Measurements from ENCODE around the gene AKT1. TPM values are rescaled to one million over a fixed set of nuclear protein-coding genes. Genes with fewer than 3 reads are reported as not detected.
A peak's percentile ranks its signal among the peaks of the same experiment; 100 is the strongest.

Gene AKT1
- total RNA-seq, 1 donor from 2014 or later = 140 TPM

- peaks cover 16% of the 10 kb centered on the region for H3K4me1 Mint-ChIP-seq (ENCODE audit: low read depth)
- H3K27me3 Mint-ChIP-seq (ENCODE audit: insufficient read depth) = peaks cover 10% of the 10 kb centered on the region
- peak within 1 kb of the TSS; percentile 90 for H3K4me3 Mint-ChIP-seq
- DNase-seq (ENCODE audit: low spot score) = peak; percentile 74
- intact Hi-C loops (cut with micrococcal nuclease) = loop anchor here (1.0 kb wide), 3 partner anchors 25 to 49 kb away; no protein-coding TSS in a partner anchor
- H3K9me3 Mint-ChIP-seq = no peaks in the 10 kb centered on the region
- no peaks in the 10 kb centered on the region for H3K36me3 Mint-ChIP-seq (ENCODE audit: low read depth)
- H3K27ac Mint-ChIP-seq = peak within 1 kb of the TSS; percentile 84
Measured at GRCh38 chr14:104800771-104801519, 5.4 kb upstream of the AKT1 start, which contains the start of gene ZBTB42. ZBTB42 (plus strand) TSS chr14:104801101; CDS start chr14:104801198, 97 bp downstream.

GRCh38 chr14:104800015-104800770, 4.6 kb upstream of the AKT1 start:
- Mint-ChIP-seq H3K9me3 (no peaks in the 10 kb centered on the region), H3K27ac (peak overlapping the region; percentile 66), H3K4me1 (ENCODE audit: low read depth) (peaks cover 16% of the 10 kb centered on the region), H3K4me3 (peak overlapping the region; percentile 61), H3K36me3 (ENCODE audit: low read depth) (no peaks in the 10 kb centered on the region), H3K27me3 (ENCODE audit: insufficient read depth) (peaks cover 10% of the 10 kb centered on the region)
- intact Hi-C loops (cut with micrococcal nuclease) = loop anchor here (1.0 kb wide), 3 partner anchors 26 to 48 kb away; no protein-coding TSS in a partner anchor
- DNase-seq (ENCODE audit: low spot score) = peak; percentile 77

GRCh38 chr14:104799244-104800014, 3.9 kb upstream of the AKT1 start:
- H3K4me1 Mint-ChIP-seq (ENCODE audit: low read depth) = peaks cover 19% of the 10 kb centered on the region
- H3K27ac Mint-ChIP-seq = peak overlapping the region; percentile 66
- peak overlapping the region; percentile 61 for H3K4me3 Mint-ChIP-seq
- intact Hi-C loops (cut with micrococcal nuclease) = loop anchor here (1.0 to 10.0 kb wide), 4 partner anchors 27 to 515 kb away; partner anchors contain the start of gene PACS2
- no peak for DNase-seq (ENCODE audit: low spot score)
- peaks cover 10% of the 10 kb centered on the region for H3K27me3 Mint-ChIP-seq (ENCODE audit: insufficient read depth)
- no peaks in the 10 kb centered on the region for H3K9me3 Mint-ChIP-seq
- peaks cover 2% of the 10 kb centered on the region for H3K36me3 Mint-ChIP-seq (ENCODE audit: low read depth)

- H3K27me3 Mint-ChIP-seq (ENCODE audit: insufficient read depth) = peaks cover 10% of the 10 kb centered on the region
Measured at GRCh38 chr14:104798300-104799243, 3.0 kb upstream of the AKT1 start.

GRCh38 chr14:104797115-104798044, 1.8 kb upstream of the AKT1 start:
- H3K4me3 Mint-ChIP-seq = peak overlapping the region; percentile 75
- H3K4me1 Mint-ChIP-seq (ENCODE audit: low read depth) = peaks cover 30% of the 10 kb centered on the region
- no peaks in the 10 kb centered on the region for H3K9me3 Mint-ChIP-seq
- H3K27ac Mint-ChIP-seq = peak overlapping the region; percentile 23
- intact Hi-C loops (cut with micrococcal nuclease) = loop anchor here (10.0 kb wide), 1 partner anchor 517 kb away; the partner anchor contains the start of gene PACS2
- H3K36me3 Mint-ChIP-seq (ENCODE audit: low read depth) = peaks cover 5% of the 10 kb centered on the region
- H3K27me3 Mint-ChIP-seq (ENCODE audit: insufficient read depth) = peaks cover 10% of the 10 kb centered on the region
- DNase-seq (ENCODE audit: low spot score) = no peak

More at GRCh38 chr14:104798300-104799243, 3.0 kb upstream of the AKT1 start:
- H3K9me3 Mint-ChIP-seq = no peaks in the 10 kb centered on the region
- DNase-seq (ENCODE audit: low spot score) = no peak
- peaks cover 3% of the 10 kb centered on the region for H3K36me3 Mint-ChIP-seq (ENCODE audit: low read depth)
- H3K4me1 Mint-ChIP-seq (ENCODE audit: low read depth) = peaks cover 27% of the 10 kb centered on the region
- peak overlapping the region; percentile 66 for H3K27ac Mint-ChIP-seq
- intact Hi-C loops (cut with micrococcal nuclease) = loop anchor here (10.0 kb wide), 1 partner anchor 516 kb away; the partner anchor contains the start of gene PACS2
- H3K4me3 Mint-ChIP-seq = peak overlapping the region; percentile 61

- peak overlapping the region; percentile 58 for H3K27ac Mint-ChIP-seq
- intact Hi-C loops (cut with micrococcal nuclease) = loop anchor here (10.0 kb wide), 1 partner anchor 518 kb away; the partner anchor contains the start of gene PACS2
- H3K4me3 Mint-ChIP-seq = peak overlapping the region; percentile 75
- no peak for DNase-seq (ENCODE audit: low spot score)
- H3K4me1 Mint-ChIP-seq (ENCODE audit: low read depth) = peaks cover 30% of the 10 kb centered on the region
- H3K36me3 Mint-ChIP-seq (ENCODE audit: low read depth) = peaks cover 5% of the 10 kb centered on the region
- H3K27me3 Mint-ChIP-seq (ENCODE audit: insufficient read depth) = peaks cover 10% of the 10 kb centered on the region
- H3K9me3 Mint-ChIP-seq = no peaks in the 10 kb centered on the region
Measured at GRCh38 chr14:104796687-104797081, 1.1 kb upstream of the AKT1 start.

- Mint-ChIP-seq H3K4me3 (peak overlapping the region; percentile 75), H3K27me3 (ENCODE audit: insufficient read depth) (peaks cover 10% of the 10 kb centered on the region), H3K27ac (peak overlapping the region; percentile 58), H3K4me1 (ENCODE audit: low read depth) (peaks cover 30% of the 10 kb centered on the region), H3K9me3 (no peaks in the 10 kb centered on the region), H3K36me3 (ENCODE audit: low read depth) (peaks cover 8% of the 10 kb centered on the region)
- intact Hi-C loops (cut with micrococcal nuclease) = loop anchor here (10.0 kb wide), 1 partner anchor 519 kb away; the partner anchor contains the start of gene PACS2
- DNase-seq (ENCODE audit: low spot score) = peak; percentile 40
Measured at GRCh38 chr14:104795781-104796686, 486 bp upstream of the AKT1 start.

- H3K27me3 Mint-ChIP-seq (ENCODE audit: insufficient read depth) = peaks cover 10% of the 10 kb centered on the region
- peak overlapping the region; percentile 83 for H3K27ac Mint-ChIP-seq
- no peaks in the 10 kb centered on the region for H3K9me3 Mint-ChIP-seq
- peak overlapping the region; percentile 89 for H3K4me3 Mint-ChIP-seq
- intact Hi-C loops (cut with micrococcal nuclease) = loop anchor here (10.0 kb wide), 1 partner anchor 520 kb away; the partner anchor contains the start of gene PACS2
- DNase-seq (ENCODE audit: low spot score) = no peak
- H3K36me3 Mint-ChIP-seq (ENCODE audit: low read depth) = peaks cover 8% of the 10 kb centered on the region
- H3K4me1 Mint-ChIP-seq (ENCODE audit: low read depth) = peaks cover 30% of the 10 kb centered on the region
Measured at GRCh38 chr14:104794631-104794992, 936 bp downstream of the AKT1 start.

- Mint-ChIP-seq H3K9me3 (no peaks in the 10 kb centered on the region), H3K36me3 (ENCODE audit: low read depth) (peaks cover 8% of the 10 kb centered on the region), H3K4me3 (peak overlapping the region; percentile 89), H3K27me3 (ENCODE audit: insufficient read depth) (peaks cover 8% of the 10 kb centered on the region), H3K27ac (peak overlapping the region; percentile 83), H3K4me1 (ENCODE audit: low read depth) (peaks cover 26% of the 10 kb centered on the region)
- DNase-seq (ENCODE audit: low spot score) = peak; percentile 19
- intact Hi-C loops (cut with micrococcal nuclease) = loop anchor here (10.0 kb wide), 1 partner anchor 521 kb away; the partner anchor contains the start of gene PACS2
Measured at GRCh38 chr14:104794099-104794498, 1.4 kb downstream of the AKT1 start.

- intact Hi-C loops (cut with micrococcal nuclease) = loop anchor here (10.0 kb wide), 1 partner anchor 521 kb away; the partner anchor contains the start of gene PACS2
- no peak for DNase-seq (ENCODE audit: low spot score)
- peak overlapping the region; percentile 65 for H3K27ac Mint-ChIP-seq
- H3K4me3 Mint-ChIP-seq = peak overlapping the region; percentile 89
- peaks cover 22% of the 10 kb centered on the region for H3K4me1 Mint-ChIP-seq (ENCODE audit: low read depth)
- peaks cover 8% of the 10 kb centered on the region for H3K36me3 Mint-ChIP-seq (ENCODE audit: low read depth)
- peaks cover 3% of the 10 kb centered on the region for H3K27me3 Mint-ChIP-seq (ENCODE audit: insufficient read depth)
- H3K9me3 Mint-ChIP-seq = no peaks in the 10 kb centered on the region
Measured at GRCh38 chr14:104793703-104793959, 1.9 kb downstream of the AKT1 start.

All from activated T-helper 1 cell treated with anti-CD3 and anti-CD28 coated beads, Interleukin-12 subunit alpha, Interleukin-12 subunit beta, Interleukin-2, Interleukin-4 antibody, amounts not matched to agents 30 ng/mL and 10 ng/mL and 1 ng/mL, durations not matched to agents 14 hours and 24 hours and 36 hours (primary cell).